ENCODE results near the gene SF3B5.

DNA sequence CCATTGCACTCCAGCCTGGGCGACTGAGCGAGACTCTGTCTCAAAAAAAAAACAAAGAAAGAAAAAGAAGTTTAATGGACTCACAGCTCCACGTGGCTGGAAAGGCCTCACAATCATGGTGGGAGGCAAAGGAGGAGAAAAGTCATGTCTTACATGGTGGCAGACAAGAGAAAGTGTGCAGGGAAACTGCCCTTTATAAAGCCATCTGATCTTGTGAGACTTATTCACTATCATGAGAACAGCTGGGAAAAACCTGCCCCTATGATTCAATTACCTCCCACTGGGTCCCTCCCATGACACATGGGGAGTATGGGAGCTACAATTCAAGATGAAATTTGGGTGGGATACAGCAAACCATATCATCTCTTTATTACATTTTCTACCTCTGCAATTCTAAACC lies 25.9 kb downstream of the SF3B5 start:
- TF ChIP-seq, protein P1, sequence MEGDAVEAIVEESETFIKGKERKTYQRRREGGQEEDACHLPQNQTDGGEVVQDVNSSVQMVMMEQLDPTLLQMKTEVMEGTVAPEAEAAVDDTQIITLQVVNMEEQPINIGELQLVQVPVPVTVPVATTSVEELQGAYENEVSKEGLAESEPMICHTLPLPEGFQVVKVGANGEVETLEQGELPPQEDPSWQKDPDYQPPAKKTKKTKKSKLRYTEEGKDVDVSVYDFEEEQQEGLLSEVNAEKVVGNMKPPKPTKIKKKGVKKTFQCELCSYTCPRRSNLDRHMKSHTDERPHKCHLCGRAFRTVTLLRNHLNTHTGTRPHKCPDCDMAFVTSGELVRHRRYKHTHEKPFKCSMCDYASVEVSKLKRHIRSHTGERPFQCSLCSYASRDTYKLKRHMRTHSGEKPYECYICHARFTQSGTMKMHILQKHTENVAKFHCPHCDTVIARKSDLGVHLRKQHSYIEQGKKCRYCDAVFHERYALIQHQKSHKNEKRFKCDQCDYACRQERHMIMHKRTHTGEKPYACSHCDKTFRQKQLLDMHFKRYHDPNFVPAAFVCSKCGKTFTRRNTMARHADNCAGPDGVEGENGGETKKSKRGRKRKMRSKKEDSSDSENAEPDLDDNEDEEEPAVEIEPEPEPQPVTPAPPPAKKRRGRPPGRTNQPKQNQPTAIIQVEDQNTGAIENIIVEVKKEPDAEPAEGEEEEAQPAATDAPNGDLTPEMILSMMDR (IDR thresholded peaks at IDR 0.05; ENCODE audit: low read depth, low read length, poor library complexity, severe bottlenecking), result no peak
- TF ChIP-seq EZH2phosphoT487 (IDR thresholded peaks at IDR 0.05; ENCODE audit: borderline replicate concordance, low read length), result no peak
